Measurements from ENCODE around the gene DUS2.
A peak's percentile ranks its signal among the peaks of the same experiment; 100 is the strongest.
"Not testable (repeated sequence)": the region's sequence is repeated elsewhere in the genome, so short reads cannot be mapped to it uniquely, and the experiment has no call there.

The DUS2 gene

GRCh38 chr16:68022728-68023537 lies at the start of gene DUS2, which contains the start of gene DDX28:
DUS2 (plus strand) TSS chr16:68023284; CDS start chr16:68038024, 14,740 bp downstream.
DDX28 (minus strand) TSS chr16:68023232; CDS start chr16:68023202, 30 bp downstream.
- peak; percentile 87 for DNase-seq (ENCODE audit: low read depth)

GRCh38 chr16:67975321-67976105 lies 47.6 kb upstream of the DUS2 start:
- no peak for DNase-seq (ENCODE audit: low read depth)

DNA sequence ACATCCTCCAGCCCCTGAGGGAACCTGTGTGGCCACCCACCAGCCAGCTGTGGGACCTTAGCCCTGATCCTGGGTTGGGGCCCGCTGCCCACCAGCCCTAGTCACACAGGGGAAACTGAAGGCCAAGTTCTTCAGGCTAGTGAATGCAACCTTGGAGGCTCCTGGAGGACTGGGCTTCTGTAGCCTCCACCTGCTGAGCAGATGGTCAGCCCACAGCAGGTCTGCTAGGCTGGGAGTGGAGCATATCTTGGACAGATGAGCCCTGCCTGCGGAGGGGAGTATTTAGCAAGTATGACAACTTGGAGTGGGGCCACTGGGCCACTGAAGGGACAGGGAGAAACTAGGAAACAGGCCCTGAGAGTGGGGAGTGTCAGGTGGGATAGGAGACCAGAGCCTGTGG lies 46.9 kb upstream of the DUS2 start:
- no peak for DNase-seq (ENCODE audit: low read depth)

DNA sequence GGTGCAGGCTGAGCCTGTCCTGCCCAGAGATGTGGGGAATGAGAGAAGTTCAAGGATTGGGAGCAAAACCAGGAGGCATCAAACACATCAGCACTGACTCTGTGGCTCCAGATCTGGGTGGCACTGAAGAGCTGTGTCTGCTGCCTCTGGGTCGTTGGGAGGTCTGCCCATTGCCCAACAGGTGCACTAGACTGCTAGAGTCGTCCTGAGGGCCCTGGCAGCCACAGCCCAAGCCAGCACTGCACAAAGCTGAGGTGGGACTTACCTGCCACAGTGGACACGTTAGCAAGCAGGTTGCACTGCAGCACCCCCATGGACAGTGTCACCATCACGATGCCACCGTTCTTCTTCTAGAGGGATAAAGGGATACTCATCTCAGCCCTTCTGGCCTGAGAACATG lies 46.1 kb upstream of the DUS2 start:
- no peak for DNase-seq (ENCODE audit: low read depth)

DNA sequence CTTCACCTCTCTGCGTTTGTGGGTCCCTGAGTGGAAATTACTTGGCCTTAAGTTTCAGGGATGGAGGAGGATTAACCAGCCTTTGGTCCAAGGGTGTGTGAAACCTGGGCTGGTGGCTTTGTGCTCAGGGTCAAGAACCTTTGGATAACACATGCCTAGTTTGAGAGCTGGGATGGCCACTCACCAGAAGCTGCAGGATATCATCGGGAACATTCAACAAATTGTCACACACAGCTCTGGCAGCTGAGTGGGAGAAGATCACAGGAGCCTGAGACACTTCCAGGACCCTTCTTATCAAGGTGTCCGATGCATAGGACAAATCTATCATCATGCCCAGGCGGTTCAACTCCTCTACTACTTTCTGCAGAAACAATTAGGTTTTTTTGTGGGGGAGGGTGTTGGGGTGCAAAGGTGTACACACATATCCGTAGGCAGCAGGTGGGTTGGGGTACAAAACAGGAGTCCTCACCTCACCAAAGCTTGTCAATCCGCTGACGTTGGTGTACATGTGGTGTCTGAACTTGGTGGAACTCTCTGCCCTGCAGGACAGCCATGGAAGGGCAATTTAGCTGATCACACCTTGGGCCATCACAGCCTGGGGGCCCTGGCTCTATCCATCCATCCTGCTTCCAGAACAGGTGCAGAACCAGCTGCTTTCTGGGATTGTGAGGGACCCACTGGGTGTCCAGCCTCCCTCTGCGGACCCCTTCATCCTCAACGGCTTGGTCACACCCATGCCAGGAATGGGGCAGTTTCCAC lies 45.4 kb upstream of the DUS2 start:
- no peak for DNase-seq (ENCODE audit: low read depth)

- DNase-seq (ENCODE audit: low read depth) = no peak
Measured at GRCh38 chr16:67979955-67980678, 43.0 kb upstream of the DUS2 start, which contains the start of gene DPEP3. DPEP3 (minus strand) TSS chr16:67980499; CDS start chr16:67980380, 119 bp downstream.

- DNase-seq (ENCODE audit: low read depth) = no peak
Measured at GRCh38 chr16:67982011-67982696, 40.9 kb upstream of the DUS2 start.

GRCh38 chr16:67986949-67987348 lies 36.1 kb upstream of the DUS2 start:
- no peak for DNase-seq (ENCODE audit: low read depth)

DNA sequence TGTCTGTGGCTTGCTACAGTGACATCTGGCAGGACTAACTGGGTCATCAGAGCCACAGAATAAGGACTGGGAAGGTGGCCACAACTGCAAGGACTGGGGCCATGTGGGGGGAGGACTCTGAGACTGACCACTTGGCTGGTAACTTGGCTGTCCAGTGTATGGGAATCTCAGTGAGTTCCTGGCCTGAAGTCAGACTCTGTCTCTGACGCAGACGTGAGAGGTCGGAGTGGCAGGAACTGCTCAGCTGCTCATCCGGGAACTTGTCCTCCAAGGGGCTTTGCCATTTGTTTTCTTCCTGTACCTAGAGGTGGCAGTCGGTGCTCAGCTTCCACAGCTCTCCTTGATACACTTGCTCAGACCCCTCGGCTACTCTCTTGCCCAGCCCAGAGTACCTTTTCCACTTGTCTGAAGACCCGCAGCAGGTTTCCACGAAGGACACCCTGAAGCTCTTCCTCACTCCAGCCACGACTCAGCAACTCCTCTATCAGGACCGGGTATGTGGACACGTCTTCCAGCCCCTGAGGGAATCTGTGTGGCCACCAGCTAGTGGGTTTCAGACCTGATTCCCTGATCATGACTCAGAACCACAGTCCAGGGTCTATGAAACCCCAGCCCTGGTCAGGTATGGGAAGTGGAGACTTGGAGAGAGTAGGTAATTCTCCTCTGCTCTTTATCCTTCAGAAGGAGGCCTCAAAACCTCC lies 35.5 kb upstream of the DUS2 start:
- peak; percentile 56 for DNase-seq (ENCODE audit: low read depth)

DNA sequence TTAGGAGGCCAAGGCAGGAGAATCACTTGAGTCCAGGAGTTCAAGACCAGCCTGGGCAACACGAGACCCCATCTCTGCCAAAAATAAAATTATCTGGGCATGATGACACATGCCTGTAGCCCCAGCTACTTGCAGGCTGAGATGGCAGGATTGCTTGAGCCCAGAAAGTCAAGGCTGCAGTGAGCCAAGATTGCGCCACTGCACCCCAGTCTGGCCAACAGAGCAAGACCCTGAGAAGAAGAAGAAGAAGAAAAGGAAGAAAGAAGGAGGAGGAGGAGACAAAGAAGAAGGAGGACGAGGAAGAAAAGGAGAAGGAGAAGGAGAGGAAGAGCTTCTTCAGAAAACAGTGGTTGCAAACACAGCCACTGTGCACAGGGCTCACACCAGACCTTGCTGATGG lies 34.4 kb upstream of the DUS2 start:
- no peak for DNase-seq (ENCODE audit: low read depth)

- no peak for DNase-seq (ENCODE audit: low read depth)
Measured at GRCh38 chr16:67989322-67990017, 33.6 kb upstream of the DUS2 start.

DNA sequence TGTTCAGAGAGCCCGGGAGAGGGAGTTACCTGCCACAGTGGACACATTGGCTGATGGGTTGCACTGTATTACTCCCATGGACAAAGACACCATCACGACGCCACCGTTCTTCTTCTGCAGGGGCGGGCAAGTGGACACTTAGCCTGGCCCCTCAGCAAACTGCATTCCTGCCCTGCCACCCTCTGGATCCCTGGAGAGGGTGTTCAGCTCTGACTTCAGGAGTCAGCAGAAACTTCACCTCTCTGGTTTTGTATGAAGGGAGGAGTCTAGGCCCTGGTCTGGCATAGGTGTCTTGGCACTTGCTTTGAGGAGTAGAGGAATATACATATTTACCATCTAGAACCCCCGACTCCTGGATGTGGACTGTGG lies 33.1 kb upstream of the DUS2 start:
- no peak for DNase-seq (ENCODE audit: low read depth)

DNA sequence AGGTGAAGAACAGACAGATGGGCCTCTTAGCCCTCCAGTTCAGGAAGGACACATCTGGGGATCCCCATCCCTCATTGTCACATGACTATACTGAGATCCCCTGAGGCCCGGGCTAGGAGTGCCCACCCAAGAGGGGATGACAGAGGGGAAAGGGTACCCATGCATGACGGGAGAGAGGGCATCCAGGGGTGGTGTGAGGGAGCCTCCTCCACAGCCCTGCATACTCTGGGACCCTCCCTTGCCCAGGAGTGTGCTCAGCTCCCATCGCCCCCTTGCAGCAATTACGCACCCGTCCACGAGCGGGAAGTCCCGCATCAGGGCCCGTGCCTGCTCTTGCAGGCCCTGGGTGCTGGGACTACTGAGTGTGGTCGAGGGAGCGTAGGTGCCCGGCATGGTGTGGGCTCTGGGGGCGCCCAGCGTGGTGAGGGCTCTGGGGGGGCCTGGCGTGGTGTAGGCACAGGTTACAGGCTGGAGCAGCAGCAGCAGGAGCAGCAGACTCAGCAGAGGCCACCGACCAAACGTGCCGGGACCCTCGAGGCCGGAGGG lies 30.4 kb upstream of the DUS2 start:
- no peak for DNase-seq (ENCODE audit: low read depth)

GRCh38 chr16:67993207-67994039 lies 29.7 kb upstream of the DUS2 start:
- DNase-seq (ENCODE audit: low read depth) = peak; percentile 76

GRCh38 chr16:67994040-67994408 lies 29.1 kb upstream of the DUS2 start:
- not testable (repeated sequence) for DNase-seq (ENCODE audit: low read depth)

- no peak for DNase-seq (ENCODE audit: low read depth)
Measured at GRCh38 chr16:67995423-67995822, 27.7 kb upstream of the DUS2 start.

DNA sequence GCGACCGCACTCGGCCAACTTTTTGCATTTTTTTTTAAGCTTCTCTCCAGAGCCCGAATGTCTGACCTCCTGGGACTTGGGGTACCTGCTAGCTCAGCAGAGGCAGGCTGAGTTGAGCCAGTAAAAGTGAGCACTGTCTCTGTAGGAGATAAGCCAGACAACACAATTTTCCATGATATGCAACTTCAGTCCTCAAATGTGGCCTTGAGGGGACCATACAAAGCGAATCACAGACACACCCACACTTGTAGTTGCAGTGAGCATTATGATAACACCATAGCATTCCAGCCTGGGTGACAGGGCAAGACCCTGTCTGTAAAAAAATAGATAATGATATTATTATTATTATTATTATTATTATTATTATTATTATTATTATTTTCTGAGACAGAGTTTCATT lies 26.4 kb upstream of the DUS2 start:
- DNase-seq (ENCODE audit: low read depth) = no peak

- not testable (repeated sequence) for DNase-seq (ENCODE audit: low read depth)
Measured at GRCh38 chr16:67998231-67998778, 24.8 kb upstream of the DUS2 start.
